Activated T-helper 1 cell treated with Interleukin-2 at 50 U/mL for 16 hours (primary cell): ENCODE data around the gene AIP.

ENCODE experiments used
- DNase-seq: peaks from one replicate; pipeline ENCODE4 v3.0.0-alpha.2; 2020; ENCODE audit warnings: low read depth

Gene AIP

GRCh38 chr11:67534070-67534679 is 51.3 kb downstream of the AIP start:
- no peak for DNase-seq

- no peak for DNase-seq
These were observed 52.7 kb downstream of the AIP start for GRCh38 chr11:67535561-67535960.

GRCh38 chr11:67538306-67538705 is 55.5 kb downstream of the AIP start:
- no peak for DNase-seq

- no peak for DNase-seq
These were observed 56.1 kb downstream of the AIP start for GRCh38 chr11:67538823-67539505.

- DNase-seq, result no peak
These were observed 56.7 kb downstream of the AIP start for GRCh38 chr11:67539550-67539949.
